GM10847 (cell line): ENCODE results near the gene ACER1.

ENCODE experiments used
- POLR2A ChIP-seq: IDR thresholded peaks from 2 replicates; pipeline ENCODE4 v1.6.1; 2011; ENCODE audit not compliant: insufficient read length; ENCODE audit errors: extremely low read depth

The ACER1 gene

GRCh38 chr19:6319376-6319775, 14.0 kb downstream of the ACER1 start:
- TF ChIP-seq POLR2A, result no peak

- no peak for TF ChIP-seq POLR2A
Measured at GRCh38 chr19:6318772-6319171, 14.6 kb downstream of the ACER1 start.

- TF ChIP-seq POLR2A, result no peak
Measured at GRCh38 chr19:6313398-6313969, 19.9 kb downstream of the ACER1 start.

GRCh38 chr19:6312018-6312417, 21.4 kb downstream of the ACER1 start:
- no peak for TF ChIP-seq POLR2A

- no peak for TF ChIP-seq POLR2A
Measured at GRCh38 chr19:6298413-6298812, 35.0 kb downstream of the ACER1 start.

GRCh38 chr19:6297202-6297601, 36.2 kb downstream of the ACER1 start:
- no peak for TF ChIP-seq POLR2A

GRCh38 chr19:6292006-6292405, 41.4 kb downstream of the ACER1 start:
- TF ChIP-seq POLR2A, result no peak

GRCh38 chr19:6288737-6289136, 44.7 kb downstream of the ACER1 start:
- TF ChIP-seq POLR2A, result no peak

GRCh38 chr19:6287269-6287885, 46.0 kb downstream of the ACER1 start:
- no peak for TF ChIP-seq POLR2A

GRCh38 chr19:6286676-6287075, 46.7 kb downstream of the ACER1 start:
- TF ChIP-seq POLR2A, result no peak

- TF ChIP-seq POLR2A, result peak; percentile 27
Measured at GRCh38 chr19:6279931-6280591, 53.4 kb downstream of the ACER1 start, which contains the start of gene MLLT1. Gene MLLT1 (minus strand): TSS chr19:6279975. CDS start chr19:6279784, 191 bp downstream.

- TF ChIP-seq POLR2A, result no peak
Measured at GRCh38 chr19:6279620-6279930, 53.8 kb downstream of the ACER1 start.

GRCh38 chr19:6278740-6279619, 54.4 kb downstream of the ACER1 start:
- TF ChIP-seq POLR2A, result no peak

GRCh38 chr19:6278051-6278450, 55.4 kb downstream of the ACER1 start:
- TF ChIP-seq POLR2A, result no peak

- TF ChIP-seq POLR2A, result no peak
Measured at GRCh38 chr19:6276447-6276846, 57.0 kb downstream of the ACER1 start.
